ENCODE data around the gene SIPA1L3.

DNA sequence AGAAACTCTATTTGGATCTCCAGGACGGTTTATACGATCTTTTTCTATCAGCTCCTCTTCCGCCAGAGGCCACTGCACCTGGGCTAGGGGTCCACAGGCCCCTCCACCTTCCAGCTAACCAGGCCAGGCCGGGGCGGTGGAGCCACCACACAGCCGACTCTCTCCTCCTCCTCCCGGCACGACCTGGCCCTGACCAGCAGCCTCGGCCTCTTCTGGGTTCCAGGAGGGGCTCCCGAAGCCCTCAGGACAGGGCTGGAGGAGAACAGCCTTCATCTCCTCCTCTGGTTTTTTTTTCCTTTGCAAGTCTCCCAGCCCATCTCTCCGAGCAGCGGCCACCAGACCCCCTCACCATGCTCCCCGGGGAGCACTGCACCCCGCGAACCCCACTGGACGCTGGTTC lies 299.9 kb downstream of the SIPA1L3 start:
- TF ChIP-seq, protein P1, sequence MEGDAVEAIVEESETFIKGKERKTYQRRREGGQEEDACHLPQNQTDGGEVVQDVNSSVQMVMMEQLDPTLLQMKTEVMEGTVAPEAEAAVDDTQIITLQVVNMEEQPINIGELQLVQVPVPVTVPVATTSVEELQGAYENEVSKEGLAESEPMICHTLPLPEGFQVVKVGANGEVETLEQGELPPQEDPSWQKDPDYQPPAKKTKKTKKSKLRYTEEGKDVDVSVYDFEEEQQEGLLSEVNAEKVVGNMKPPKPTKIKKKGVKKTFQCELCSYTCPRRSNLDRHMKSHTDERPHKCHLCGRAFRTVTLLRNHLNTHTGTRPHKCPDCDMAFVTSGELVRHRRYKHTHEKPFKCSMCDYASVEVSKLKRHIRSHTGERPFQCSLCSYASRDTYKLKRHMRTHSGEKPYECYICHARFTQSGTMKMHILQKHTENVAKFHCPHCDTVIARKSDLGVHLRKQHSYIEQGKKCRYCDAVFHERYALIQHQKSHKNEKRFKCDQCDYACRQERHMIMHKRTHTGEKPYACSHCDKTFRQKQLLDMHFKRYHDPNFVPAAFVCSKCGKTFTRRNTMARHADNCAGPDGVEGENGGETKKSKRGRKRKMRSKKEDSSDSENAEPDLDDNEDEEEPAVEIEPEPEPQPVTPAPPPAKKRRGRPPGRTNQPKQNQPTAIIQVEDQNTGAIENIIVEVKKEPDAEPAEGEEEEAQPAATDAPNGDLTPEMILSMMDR (IDR thresholded peaks at IDR 0.05): no peak
- TF ChIP-seq POLR2A (IDR thresholded peaks at IDR 0.05): no peak
